GM21619 (cell line): ENCODE results near the gene L3MBTL2.
A peak's percentile ranks its signal among the peaks of the same experiment; 100 is the strongest.

Source experiments
- ATAC-seq: cut with Tn5 transposase; IDR thresholded peaks from one replicate; pipeline ENCODE4 v1.9.1; 2021; ENCODE audit not compliant: unreplicated experiment

Gene L3MBTL2

GRCh38 chr22:41206719-41207118 lies 1.6 kb downstream of the L3MBTL2 start:
- no peak for ATAC-seq

- no peak for ATAC-seq
Measured at GRCh38 chr22:41215409-41215808, 10.3 kb downstream of the L3MBTL2 start.

GRCh38 chr22:41215926-41216325 lies 10.8 kb downstream of the L3MBTL2 start:
- ATAC-seq = no peak

GRCh38 chr22:41216984-41217383 lies 11.9 kb downstream of the L3MBTL2 start:
- no peak for ATAC-seq

- peak; percentile 64 for ATAC-seq
Measured at GRCh38 chr22:41217553-41218157, 12.5 kb downstream of the L3MBTL2 start.

- ATAC-seq = no peak
Measured at GRCh38 chr22:41222846-41223507, 17.9 kb downstream of the L3MBTL2 start.

GRCh38 chr22:41223535-41223934 lies 18.4 kb downstream of the L3MBTL2 start:
- ATAC-seq = no peak

- ATAC-seq = no peak
Measured at GRCh38 chr22:41226723-41227655, 21.9 kb downstream of the L3MBTL2 start.

- ATAC-seq = no peak
Measured at GRCh38 chr22:41229215-41229614, 24.1 kb downstream of the L3MBTL2 start.

GRCh38 chr22:41229730-41230400 lies 24.8 kb downstream of the L3MBTL2 start:
- no peak for ATAC-seq

- no peak for ATAC-seq
Measured at GRCh38 chr22:41230401-41230785, 25.3 kb downstream of the L3MBTL2 start.

- ATAC-seq = no peak
Measured at GRCh38 chr22:41231369-41231768, 26.3 kb downstream of the L3MBTL2 start.

- ATAC-seq = no peak
Measured at GRCh38 chr22:41234815-41235695, 29.9 kb downstream of the L3MBTL2 start.

GRCh38 chr22:41237036-41237706 lies 32.1 kb downstream of the L3MBTL2 start:
- no peak for ATAC-seq

- no peak for ATAC-seq
Measured at GRCh38 chr22:41237707-41238569, 32.8 kb downstream of the L3MBTL2 start.

- ATAC-seq = no peak
Measured at GRCh38 chr22:41238570-41239442, 33.7 kb downstream of the L3MBTL2 start.

- no peak for ATAC-seq
Measured at GRCh38 chr22:41239443-41240128, 34.5 kb downstream of the L3MBTL2 start.
